Testis (tissue), 3 donors: ENCODE data around the gene HKDC1. TPM values are rescaled to one million over a fixed set of nuclear protein-coding genes. Genes with fewer than 3 reads are reported as not detected.
"Not testable (repeated sequence)": the region's sequence is repeated elsewhere in the genome, so short reads cannot be mapped to it uniquely, and the experiment has no call there.

ENCODE experiments used
- DNase-seq: peaks from one replicate; pipeline ENCODE4 v3.0.0-alpha.2; 2019
- H3K27ac ChIP-seq, 2 donors: fragments of 200-600 bp; sonication (generic); one replicate each; pipeline ENCODE4 v1.5.1; 2019
- H3K27me3 ChIP-seq: fragments of 200-600 bp; sonication (generic); one replicate; pipeline ENCODE4 v1.5.1; 2019
- H3K36me3 ChIP-seq: fragments of 200-600 bp; sonication (generic); one replicate; pipeline ENCODE4 v1.5.1; 2017; ENCODE audit warnings: low read depth; ENCODE audit errors: missing control alignments
- H3K4me1 ChIP-seq: fragments of 200-600 bp; sonication (generic); one replicate; pipeline ENCODE4 v1.5.1; 2019
- H3K4me3 ChIP-seq, 2 donors: fragments of 200-600 bp; sonication (generic); one replicate each; pipeline ENCODE4 v1.5.1; 2017 to 2019
- H3K9me3 ChIP-seq: fragments of 200-600 bp; sonication (generic); one replicate; pipeline ENCODE4 v1.5.1; 2017
- POLR2A ChIP-seq: fragments of 450-650 bp; IDR thresholded peaks from one replicate; pipeline ENCODE4 v1.6.1; 2017; ENCODE audit warnings: antibody characterized with exemption, mild to moderate bottlenecking, moderate library complexity
- WGBS, 2 donors: methylation state at CpG; one replicate each; pipeline ENCODE4 v1.1.5; 2018; 5-methylcytosine and 5-hydroxymethylcytosine counted together
- intact Hi-C: fragments of 100-400 bp; cut with DNase I; formaldehyde crosslinking; loops from one replicate; pipeline ENCODE4 v1.15.1; 2023; ENCODE audit warnings: low total_unique reads
- polyA plus RNA-seq: library from polyadenylated mRNA; stranded (reverse); fragments of 350-450 nt; fragmentation: Illumina TruSeq; extraction: RNeasy Lipid Tissue Mini Kit (QIAGEN cat#74804); gene quantifications from one replicate; pipeline ENCODE4 v1.2.3, GENCODE V29; 2014; ENCODE audit warnings: low read depth, low replicate concordance; ENCODE audit not compliant: insufficient read depth
- total RNA-seq, 2 donors: library from RNA; depleted of rRNA; stranded (reverse); fragments of >200 nt; gene quantifications; one replicate each; pipeline ENCODE4 v1.2.3, GENCODE V29; 2016
- TF ChIP-seq, protein P1 (sequence below), 3 experiments: fragments of 450-650 bp in 2 of 3; fragments of 200-600 bp in 1 of 3; sonication (generic) in 1 of 3; IDR thresholded peaks; one replicate each; pipeline ENCODE4 v1.5.1; 2016 to 2019; ENCODE audit warnings: antibody characterized with exemption in 3 of 3, mild to moderate bottlenecking in 2 of 3, moderate library complexity in 1 of 3

HKDC1 gene
- total and polyA plus RNA-seq, 3 donors from 2014 or later = 1.9 to 5.4 (median 4.4) TPM

DNA sequence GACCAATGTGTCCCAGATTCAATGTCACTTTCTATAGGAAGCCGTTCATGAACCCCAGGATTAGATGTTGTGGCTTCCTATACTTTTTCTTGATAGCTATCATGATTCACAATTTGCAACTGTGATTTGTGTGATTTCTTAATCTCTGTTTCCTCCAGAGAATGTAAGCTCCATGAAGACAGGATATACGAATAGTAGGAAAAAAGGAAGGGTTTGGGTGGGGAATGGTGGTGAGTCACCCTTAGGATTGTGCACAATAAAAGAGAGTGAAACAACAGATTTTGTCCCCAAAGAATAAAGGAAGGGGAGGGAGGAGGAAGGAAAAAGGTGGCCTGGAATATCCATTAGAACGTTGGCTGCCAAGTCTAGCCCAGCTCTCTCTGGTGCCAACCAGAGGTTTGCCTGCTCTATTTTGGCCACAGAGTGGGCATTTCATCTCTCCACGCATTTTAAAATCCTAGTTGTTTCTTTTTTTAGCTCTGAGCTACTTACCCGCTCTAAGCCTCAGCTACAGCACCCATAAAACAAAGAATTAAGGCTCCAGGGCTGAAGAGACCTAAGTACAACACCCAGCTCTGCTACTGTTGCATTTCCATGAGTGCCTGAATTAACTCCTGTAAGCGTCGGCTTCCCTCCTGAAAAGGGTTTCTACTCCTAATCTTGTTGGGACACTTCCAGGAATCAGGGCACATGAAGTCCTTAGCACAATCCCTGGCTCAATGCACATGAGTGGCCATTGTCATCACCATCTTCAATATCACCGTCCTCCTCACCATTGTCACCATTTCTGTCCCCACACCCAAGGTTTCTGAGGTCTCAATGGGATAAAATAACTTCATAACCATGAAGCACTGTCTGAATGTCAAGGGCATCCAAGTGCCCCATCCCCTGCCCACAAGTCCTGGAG lies 61.6 kb downstream of the HKDC1 start:
- Histone ChIP-seq H3K9me3 (no peaks in the 10 kb centered on the region), H3K27me3 (no peaks in the 10 kb centered on the region), H3K4me1 (no peaks in the 10 kb centered on the region), H3K36me3 (no peaks in the 10 kb centered on the region), H3K4me3 (no peak overlapping the region), H3K27ac (no peak overlapping the region)
- 76 to 80% methylated on average over 8 of the region's 8 CpGs for WGBS, 2 donors
- intact Hi-C loops = no loop called here
- no peak for DNase-seq
- no peak for TF ChIP-seq POLR2A
- TF ChIP-seq, protein P1, sequence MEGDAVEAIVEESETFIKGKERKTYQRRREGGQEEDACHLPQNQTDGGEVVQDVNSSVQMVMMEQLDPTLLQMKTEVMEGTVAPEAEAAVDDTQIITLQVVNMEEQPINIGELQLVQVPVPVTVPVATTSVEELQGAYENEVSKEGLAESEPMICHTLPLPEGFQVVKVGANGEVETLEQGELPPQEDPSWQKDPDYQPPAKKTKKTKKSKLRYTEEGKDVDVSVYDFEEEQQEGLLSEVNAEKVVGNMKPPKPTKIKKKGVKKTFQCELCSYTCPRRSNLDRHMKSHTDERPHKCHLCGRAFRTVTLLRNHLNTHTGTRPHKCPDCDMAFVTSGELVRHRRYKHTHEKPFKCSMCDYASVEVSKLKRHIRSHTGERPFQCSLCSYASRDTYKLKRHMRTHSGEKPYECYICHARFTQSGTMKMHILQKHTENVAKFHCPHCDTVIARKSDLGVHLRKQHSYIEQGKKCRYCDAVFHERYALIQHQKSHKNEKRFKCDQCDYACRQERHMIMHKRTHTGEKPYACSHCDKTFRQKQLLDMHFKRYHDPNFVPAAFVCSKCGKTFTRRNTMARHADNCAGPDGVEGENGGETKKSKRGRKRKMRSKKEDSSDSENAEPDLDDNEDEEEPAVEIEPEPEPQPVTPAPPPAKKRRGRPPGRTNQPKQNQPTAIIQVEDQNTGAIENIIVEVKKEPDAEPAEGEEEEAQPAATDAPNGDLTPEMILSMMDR (IDR thresholded peaks at IDR 0.05) = no peak

DNA sequence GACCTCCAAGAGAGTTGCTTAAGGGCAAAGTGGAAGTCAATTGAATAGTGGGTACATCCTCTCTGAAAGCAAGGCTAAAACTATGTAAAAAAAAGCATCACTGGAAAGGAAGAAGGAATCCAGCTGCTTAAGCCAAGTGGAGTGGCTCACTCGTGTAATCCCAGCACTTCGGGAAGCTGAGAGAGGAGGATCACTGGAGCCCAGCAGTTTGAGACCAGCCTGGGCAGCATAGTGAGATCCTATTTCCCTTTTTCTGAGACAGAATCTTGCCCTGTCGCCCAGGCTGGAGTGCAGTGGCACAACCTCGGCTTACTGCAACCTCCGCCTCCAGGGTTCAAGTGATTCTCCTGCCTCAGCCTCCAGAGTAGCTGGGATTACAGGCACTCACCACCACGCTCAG lies 64.3 kb downstream of the HKDC1 start:
- H3K9me3 ChIP-seq, H3K27ac ChIP-seq, H3K4me3 ChIP-seq, intact Hi-C loops, H3K36me3 ChIP-seq, H3K27me3 ChIP-seq, DNase-seq, H3K4me1 ChIP-seq: not testable (repeated sequence)
- 83 to 86% methylated on average over 6 of the region's 6 CpGs for WGBS, 2 donors

DNA sequence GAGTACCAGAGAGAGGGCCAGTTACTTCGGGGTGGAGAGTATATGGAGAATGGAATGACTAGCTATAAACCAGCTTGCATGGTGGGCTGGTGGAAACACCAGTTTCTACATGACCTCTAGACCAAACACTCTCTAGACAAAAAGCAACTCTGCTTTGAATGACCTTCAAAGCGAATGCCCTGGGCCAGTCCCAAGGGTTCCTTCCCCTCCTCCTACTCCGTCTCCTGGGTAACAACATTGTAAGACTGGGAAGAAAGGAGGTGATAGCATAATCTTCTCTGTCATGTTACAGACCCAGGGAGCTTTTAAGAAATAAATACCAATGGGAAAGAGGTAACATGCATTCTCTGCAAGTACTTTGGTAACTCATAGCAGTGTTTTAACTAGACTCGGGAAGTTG lies 65.6 kb downstream of the HKDC1 start:
- DNase-seq = peak; percentile 47
- 46 to 67% methylated on average over 4 of the region's 4 CpGs for WGBS, 2 donors
- H3K27ac ChIP-seq = no peak overlapping the region
- no peaks in the 10 kb centered on the region for H3K36me3 ChIP-seq
- no peaks in the 10 kb centered on the region for H3K9me3 ChIP-seq
- H3K4me1 ChIP-seq = no peaks in the 10 kb centered on the region
- intact Hi-C loops = no loop called here
- no peak overlapping the region for H3K4me3 ChIP-seq
- TF ChIP-seq POLR2A = no peak
- TF ChIP-seq, protein P1 (IDR thresholded peaks at IDR 0.05) = no peak
- no peaks in the 10 kb centered on the region for H3K27me3 ChIP-seq

DNA sequence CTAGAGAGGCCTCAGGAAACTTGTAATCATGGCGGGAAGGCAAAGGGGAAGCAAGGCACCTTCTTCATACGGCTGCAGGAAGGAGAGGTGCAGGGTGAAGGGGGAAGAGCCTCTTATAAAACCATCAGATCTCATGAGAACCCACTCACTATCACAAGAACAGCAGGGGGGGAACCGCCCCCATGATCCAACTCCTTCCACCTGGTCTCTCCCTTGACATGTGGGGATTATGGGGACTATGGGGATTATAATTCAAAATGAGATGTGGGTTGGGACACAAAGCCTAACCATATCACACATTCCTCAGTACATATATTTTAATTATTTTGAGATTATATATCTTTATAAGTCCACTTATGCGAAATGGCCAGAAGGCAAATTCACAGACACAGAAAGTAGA lies 67.0 kb downstream of the HKDC1 start:
- H3K27me3 ChIP-seq = no peaks in the 10 kb centered on the region
- H3K27ac ChIP-seq = no peak overlapping the region
- H3K9me3 ChIP-seq = no peaks in the 10 kb centered on the region
- H3K4me1 ChIP-seq = no peaks in the 10 kb centered on the region
- H3K4me3 ChIP-seq = no peak overlapping the region
- TF ChIP-seq POLR2A = no peak
- TF ChIP-seq, protein P1 (IDR thresholded peaks at IDR 0.05) = no peak
- 84 to 92% methylated on average over 4 of the region's 4 CpGs for WGBS, 2 donors
- DNase-seq = no peak
- intact Hi-C loops = no loop called here
- H3K36me3 ChIP-seq = no peaks in the 10 kb centered on the region

DNA sequence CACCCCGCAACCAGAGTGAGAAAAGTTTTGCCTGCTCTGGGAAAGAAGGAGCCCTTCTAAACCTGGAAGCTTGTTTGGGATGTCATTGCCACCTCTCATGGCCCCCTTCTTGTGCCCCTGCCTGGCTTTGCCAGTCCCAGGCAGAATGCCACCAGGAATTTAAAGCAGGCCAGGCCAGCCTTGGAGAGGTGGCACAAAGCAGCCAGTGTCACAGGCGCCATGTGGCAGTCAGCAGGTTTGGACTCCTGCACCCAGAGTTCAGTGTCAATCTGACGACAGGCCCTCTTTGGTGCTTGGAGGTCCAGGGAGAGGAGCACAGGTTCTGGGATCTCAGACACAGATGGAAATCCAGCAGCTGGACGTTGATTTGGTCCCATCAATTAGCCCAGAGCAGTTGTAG lies 70.9 kb downstream of the HKDC1 start:
- Histone ChIP-seq H3K27me3 (no peaks in the 10 kb centered on the region), H3K9me3 (no peaks in the 10 kb centered on the region), H3K27ac (no peak overlapping the region), H3K4me3 (no peak overlapping the region), H3K4me1 (no peaks in the 10 kb centered on the region), H3K36me3 (no peaks in the 10 kb centered on the region)
- 80 to 94% methylated on average over 2 to 4 of the region's 4 CpGs for WGBS, 2 donors
- no peak for DNase-seq
- intact Hi-C loops = no loop called here
- TF ChIP-seq, protein P1 (IDR thresholded peaks at IDR 0.05) = no peak
- TF ChIP-seq POLR2A = no peak
